ENCODE data around the gene RNU2-63P. TPM values are rescaled to one million over a fixed set of nuclear protein-coding genes. Genes with fewer than 3 reads are reported as not detected.
"Not testable (repeated sequence)": the region's sequence is repeated elsewhere in the genome, so short reads cannot be mapped to it uniquely, and the experiment has no call there.

Gene RNU2-63P
- total RNA-seq, 1 experiment from 2014 or later, result not detected

DNA sequence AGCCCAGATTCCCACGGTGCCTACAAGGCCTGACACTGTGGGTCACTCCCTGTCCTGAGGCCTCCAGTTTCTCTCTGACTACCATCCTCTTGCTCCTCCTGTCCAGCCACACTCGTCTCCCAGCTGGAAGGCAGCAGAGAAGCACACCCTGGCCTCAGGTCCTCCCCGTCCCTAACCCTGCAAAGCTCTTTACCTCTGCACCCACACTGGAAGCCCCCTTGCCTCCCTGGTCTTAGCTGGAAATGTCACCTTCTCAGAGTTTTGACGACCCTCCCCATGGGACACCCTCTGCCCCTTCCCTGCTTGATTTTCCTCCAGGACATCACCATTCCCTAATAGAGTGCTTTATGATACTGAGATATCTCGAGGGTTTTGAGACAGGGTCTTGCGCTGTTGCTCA lies 10.6 kb downstream of the RNU2-63P start:
- Histone ChIP-seq H3K9me3 (no peaks in the 10 kb centered on the region), H3K4me3 (no peak overlapping the region), H3K36me3 (no peaks in the 10 kb centered on the region), H3K27me3 (no peaks in the 10 kb centered on the region)
- DNase-seq, result no peak

DNA sequence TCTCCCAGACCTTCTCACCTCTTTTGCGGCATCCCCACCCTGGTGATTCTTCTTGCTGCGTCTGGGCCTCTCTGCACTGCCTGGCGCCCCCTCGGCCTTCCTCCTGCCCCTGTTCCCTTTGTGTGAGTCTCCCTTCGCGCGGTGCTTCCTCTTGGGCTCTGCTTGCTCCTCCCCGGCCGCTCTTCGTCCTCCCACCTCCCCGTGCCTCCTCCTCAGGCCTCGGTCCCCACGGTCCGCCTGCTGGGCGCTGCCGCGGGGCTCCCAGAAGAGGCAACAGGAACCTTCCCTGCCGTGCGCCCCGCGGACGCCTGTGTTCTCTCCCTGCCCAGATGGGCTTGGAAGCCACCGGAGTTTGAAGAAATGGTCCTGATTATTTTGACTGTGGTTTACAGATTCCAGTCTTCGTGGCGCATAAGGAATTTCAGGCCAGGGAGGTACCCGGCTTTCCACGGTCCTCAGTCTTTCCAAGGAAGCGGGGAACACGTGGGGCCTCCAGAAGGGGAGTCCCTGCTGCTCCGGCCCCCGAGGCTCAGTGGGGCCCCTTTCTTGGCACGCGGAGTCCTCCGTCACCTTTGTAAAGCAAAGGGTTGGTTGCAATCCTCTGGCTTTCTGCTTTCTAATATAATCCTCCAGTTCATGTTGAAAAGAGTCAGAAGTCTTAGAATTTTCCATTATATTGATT lies 13.1 kb downstream of the RNU2-63P start:
- no peaks in the 10 kb centered on the region for H3K36me3 ChIP-seq
- no peaks in the 10 kb centered on the region for H3K9me3 ChIP-seq
- no peaks in the 10 kb centered on the region for H3K27me3 ChIP-seq
- no peak overlapping the region for H3K4me3 ChIP-seq
- DNase-seq, result no peak

DNA sequence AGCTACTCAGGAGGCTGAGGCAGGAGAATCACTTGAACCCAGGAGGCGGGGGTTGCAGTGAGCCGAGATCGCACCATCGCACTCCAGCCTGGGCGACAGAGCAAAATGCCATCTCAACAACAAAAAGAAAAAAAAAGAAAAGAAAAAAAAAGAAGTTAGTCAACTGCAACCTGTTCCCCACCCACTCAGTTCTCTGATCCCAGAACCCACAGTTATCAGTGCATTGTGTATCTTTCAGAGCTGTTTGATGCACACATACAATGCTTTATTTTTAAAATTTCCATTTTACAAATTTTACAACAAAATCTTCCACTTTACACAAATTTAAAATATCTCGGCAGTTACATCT lies 14.0 kb downstream of the RNU2-63P start:
- Histone ChIP-seq H3K36me3 (no peaks in the 10 kb centered on the region), H3K27me3 (no peaks in the 10 kb centered on the region), H3K9me3 (no peaks in the 10 kb centered on the region), H3K4me3 (no peak overlapping the region)
- no peak for DNase-seq

DNA sequence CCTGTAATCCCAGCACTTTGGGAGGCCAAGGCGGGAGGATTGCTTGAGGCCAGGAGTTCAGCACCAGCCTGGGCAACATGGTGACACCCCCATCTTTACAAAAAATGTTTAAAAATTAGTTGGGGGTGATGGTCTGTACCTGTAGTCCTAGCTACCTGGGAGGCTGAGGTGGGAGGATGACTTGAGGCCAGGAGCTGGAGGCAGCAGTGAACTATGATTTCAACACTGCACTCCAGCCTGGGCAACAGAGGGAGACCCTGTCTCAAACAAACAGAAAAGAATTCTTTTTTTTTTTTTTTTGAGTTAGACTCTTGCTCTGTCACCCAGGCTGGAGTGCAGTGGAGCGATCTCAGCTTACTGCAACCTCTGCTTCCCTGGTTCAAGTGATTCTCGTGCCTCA lies 15.9 kb downstream of the RNU2-63P start:
- DNase-seq, H3K4me3 ChIP-seq, H3K27me3 ChIP-seq, H3K9me3 ChIP-seq, H3K36me3 ChIP-seq: not testable (repeated sequence)

DNA sequence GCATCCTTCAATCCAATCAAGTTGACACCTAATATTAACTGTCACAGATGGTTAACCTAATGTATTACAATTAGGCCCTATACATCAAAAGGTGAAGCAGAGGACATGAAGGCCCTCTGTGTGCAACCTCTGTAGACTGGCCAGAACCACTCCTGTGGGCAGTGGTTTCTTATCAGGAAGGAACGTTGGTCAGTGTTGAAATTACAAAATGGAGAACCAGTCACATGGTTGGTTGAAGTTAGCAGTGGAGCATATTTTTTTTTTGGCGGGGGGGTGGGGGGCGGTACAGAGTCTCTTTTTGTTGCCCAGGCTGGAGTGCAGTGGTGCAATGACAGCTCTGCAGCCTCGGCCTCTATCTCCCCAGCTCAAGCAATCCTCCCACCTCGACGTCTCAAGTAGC lies 19.8 kb downstream of the RNU2-63P start:
- no peak overlapping the region for H3K4me3 ChIP-seq
- H3K36me3 ChIP-seq, result no peaks in the 10 kb centered on the region
- no peaks in the 10 kb centered on the region for H3K27me3 ChIP-seq
- H3K9me3 ChIP-seq, result no peaks in the 10 kb centered on the region
- no peak for DNase-seq

DNA sequence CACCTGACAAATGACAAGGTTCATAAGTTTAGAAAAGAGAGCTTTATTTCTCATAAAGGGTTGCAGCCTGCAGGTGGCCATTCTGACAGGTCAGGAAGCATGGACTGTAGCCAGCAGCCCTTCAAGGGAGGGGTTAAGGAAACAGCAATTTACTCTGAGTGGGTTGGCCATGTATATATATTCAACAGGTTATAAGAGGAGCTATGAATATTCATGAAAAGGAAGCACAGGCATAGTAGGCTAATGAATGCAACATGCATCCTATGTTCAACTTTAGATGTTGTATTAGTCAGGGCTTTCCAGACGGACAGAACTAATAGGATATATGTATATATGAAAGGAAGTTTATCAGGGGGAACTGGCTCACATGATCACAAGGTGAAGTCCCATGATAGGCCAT lies 20.6 kb downstream of the RNU2-63P start:
- Histone ChIP-seq H3K4me3 (no peak overlapping the region), H3K27me3 (no peaks in the 10 kb centered on the region), H3K9me3 (no peaks in the 10 kb centered on the region), H3K36me3 (no peaks in the 10 kb centered on the region)
- DNase-seq, result no peak

DNA sequence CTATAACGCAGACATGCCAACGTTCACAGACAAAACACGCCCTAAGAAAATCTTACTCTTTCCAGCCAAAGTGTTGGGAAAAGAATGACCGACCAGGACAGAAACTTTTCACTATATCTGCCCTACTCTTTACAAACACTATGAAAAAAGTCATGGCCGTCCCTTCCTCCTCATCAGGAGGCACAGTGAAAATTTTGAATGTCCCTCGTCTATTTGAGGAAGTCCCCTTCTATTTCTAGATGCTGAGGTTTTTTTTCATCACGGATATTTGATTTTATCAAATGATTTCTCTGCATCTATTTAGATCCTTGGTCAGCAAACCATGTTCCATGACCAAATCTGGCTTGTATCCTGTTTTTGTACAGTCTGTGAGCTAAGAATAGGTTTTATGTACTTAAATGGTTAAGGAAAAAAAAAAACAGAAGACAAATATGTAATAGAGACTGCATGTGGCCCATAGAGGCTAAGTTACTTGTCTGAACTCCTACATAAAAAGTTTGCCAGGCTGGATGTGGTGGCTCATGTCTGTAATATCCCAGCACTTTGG lies 22.0 kb downstream of the RNU2-63P start:
- H3K27me3 ChIP-seq, DNase-seq, H3K9me3 ChIP-seq, H3K36me3 ChIP-seq, H3K4me3 ChIP-seq: not testable (repeated sequence)

DNA sequence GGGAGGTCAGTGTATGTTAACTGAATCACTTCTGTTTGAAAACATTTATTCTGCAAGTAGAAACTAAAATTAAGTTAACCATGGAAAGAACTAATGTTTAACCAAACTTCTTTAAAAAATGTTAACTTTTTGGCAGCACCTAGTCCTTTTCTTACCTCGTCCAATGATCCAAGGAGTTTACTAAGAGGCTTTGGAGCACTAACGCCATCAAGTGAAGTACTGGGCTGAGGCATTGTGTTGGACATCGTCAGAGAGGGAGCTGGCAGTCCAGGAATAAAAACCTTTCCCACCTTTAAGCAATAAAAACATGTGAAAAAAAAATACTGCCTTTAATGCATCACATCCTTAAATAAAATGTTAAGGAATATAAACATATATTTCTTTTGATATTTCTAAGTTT lies 23.8 kb downstream of the RNU2-63P start:
- not testable (repeated sequence) for H3K27me3 ChIP-seq, H3K36me3 ChIP-seq, H3K4me3 ChIP-seq, DNase-seq, H3K9me3 ChIP-seq

DNA sequence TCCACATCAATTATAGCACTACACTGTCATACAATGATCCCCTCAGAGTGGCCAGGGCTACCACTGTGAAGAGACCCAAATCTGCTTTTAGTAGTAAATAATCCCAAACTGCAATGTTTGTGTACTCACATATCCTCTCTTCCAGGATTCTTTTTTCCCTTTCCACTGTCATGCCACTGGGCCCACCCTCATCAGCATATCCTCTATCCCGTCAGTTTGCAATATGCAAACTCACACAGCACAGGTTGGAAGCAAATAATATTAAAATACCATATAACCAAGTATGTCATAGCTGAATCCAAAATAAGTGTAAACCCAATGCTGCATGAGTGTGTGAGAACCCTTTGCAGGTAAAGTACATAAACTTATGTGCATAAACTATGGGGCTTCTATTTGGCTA lies 28.9 kb downstream of the RNU2-63P start:
- H3K4me3 ChIP-seq, H3K9me3 ChIP-seq, DNase-seq, H3K36me3 ChIP-seq, H3K27me3 ChIP-seq: not testable (repeated sequence)

DNA sequence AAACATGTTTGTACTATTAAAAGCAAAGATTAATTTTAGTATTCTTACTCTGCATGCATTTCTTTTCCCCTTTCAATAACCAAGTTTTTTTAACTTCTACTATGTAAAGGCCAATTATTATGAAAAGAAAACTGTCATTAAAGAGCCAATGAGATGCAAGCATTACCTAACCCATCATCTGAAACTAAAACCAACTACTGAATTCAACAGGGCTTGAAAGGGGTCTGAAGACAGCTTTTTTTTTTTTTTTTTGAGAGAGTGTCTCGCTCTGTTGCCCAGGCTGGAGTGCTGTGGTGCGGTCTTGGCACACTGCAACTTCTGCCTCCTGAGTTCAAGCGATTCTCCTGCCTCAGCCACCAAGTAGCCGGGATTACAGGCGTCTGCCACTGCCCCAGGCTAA lies 30.4 kb downstream of the RNU2-63P start:
- H3K9me3 ChIP-seq, DNase-seq, H3K27me3 ChIP-seq, H3K36me3 ChIP-seq, H3K4me3 ChIP-seq: not testable (repeated sequence)

DNA sequence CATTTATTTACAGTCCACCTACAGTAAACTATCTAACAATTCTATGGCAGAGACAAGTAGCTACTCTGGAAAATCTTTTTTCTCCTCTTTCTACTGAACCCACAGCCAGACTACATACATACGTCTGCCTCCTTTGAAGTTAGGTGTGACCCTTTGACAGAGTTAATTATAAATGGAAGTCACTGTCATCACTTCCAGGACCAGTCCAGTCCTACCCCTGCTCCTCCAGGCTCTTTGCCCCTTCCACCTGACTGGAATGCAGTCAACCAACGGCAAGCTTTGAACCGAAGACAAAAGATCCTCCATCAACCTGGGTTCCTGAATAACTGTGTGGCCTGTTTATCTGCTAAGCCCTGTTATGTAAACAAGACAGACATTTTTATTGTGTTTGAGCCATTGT lies 35.2 kb downstream of the RNU2-63P start:
- not testable (repeated sequence) for H3K27me3 ChIP-seq, DNase-seq, H3K4me3 ChIP-seq, H3K9me3 ChIP-seq, H3K36me3 ChIP-seq

DNA sequence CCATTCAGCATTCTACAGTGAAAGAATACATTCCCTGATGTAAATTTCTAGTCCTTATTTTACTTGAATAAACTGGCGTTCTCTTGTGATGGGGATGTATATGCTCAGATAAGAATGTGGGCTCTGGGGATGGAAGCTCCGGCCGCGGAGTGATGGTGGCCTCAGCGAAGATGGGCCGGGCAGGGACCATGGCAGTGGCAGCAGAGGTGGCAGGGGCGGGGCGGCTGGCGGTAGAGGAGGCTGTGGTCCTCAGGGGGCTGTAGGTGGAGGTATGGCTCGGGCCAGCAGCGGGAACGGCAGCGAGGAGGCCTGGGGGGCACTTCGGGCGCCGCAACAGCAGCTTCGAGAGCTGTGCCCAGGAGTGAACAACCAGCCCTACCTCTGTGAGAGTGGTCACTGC lies 44.0 kb downstream of the RNU2-63P start:
- H3K4me3 ChIP-seq, H3K36me3 ChIP-seq, H3K9me3 ChIP-seq, H3K27me3 ChIP-seq, DNase-seq: not testable (repeated sequence)

Other genes starting within 250 kb of the RNU2-63P start
- not detected in 2 replicates for gene RGPD2, start 190.8 kb downstream of the RNU2-63P start, total RNA-seq (2014; rRNA removed; shearing (Covaris generic); ENCODE audit: low replicate concordance)
- 23.5 and 24.8 TPM in 2 replicates for gene KRCC1, start 39.2 kb upstream of the RNU2-63P start, total RNA-seq (2014; rRNA removed; shearing (Covaris generic); ENCODE audit: low replicate concordance)
- not detected in 2 replicates for gene SMYD1, start 51.3 kb upstream of the RNU2-63P start, total RNA-seq (2014; rRNA removed; shearing (Covaris generic); ENCODE audit: low replicate concordance)
- gene FABP1, start 111.5 kb upstream of the RNU2-63P start, total RNA-seq (2014; rRNA removed; shearing (Covaris generic); ENCODE audit: low replicate concordance), result not detected in 2 replicates
- 5.9 and 20.0 TPM in 2 replicates for gene THNSL2, start 153.8 kb upstream of the RNU2-63P start, total RNA-seq (2014; rRNA removed; shearing (Covaris generic); ENCODE audit: low replicate concordance)